ENCODE data around the gene DHRSX. TPM values are rescaled to one million over a fixed set of nuclear protein-coding genes. Genes with fewer than 3 reads are reported as not detected.
"Not testable (repeated sequence)": the region's sequence is repeated elsewhere in the genome, so short reads cannot be mapped to it uniquely, and the experiment has no call there.

Gene DHRSX
- total RNA-seq, 1 donor from 2014 or later, result 23.2 TPM

- FAIRE-seq, result no peak
- no peak for DNase-seq (ENCODE audit: low spot score in 2 of 2)
These were observed 93.8 kb downstream of the DHRSX start for GRCh38 chrX:2406891-2407518.

DNA sequence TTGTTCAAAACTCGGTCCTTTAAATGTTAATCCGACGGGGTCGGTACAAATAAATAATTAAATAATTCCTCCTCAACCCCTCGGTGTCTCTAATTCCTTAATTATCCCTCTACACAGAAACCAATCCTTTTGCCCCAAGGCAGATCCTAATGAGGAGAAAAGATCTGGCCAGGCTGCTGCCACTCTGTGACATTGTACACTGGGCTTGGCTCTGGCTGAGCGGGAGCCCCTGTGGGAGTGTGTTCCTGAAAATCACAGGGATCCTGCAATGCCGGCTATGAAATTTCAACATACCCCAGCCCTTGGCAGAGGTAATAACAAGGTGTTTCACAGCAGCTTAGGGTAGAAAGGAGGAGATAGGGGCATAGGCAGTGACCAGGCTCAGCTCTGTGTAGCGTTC is 96.0 kb downstream of the DHRSX start:
- FAIRE-seq (no peak), DNase-seq (ENCODE audit: low spot score in 2 of 2) (no peak)

- DNase-seq (ENCODE audit: low spot score in 2 of 2), result no peak
- no peak for FAIRE-seq
These were observed 98.5 kb downstream of the DHRSX start for GRCh38 chrX:2402361-2402690.

GRCh38 chrX:2401590-2402360 is 99.0 kb downstream of the DHRSX start:
- FAIRE-seq (no peak), DNase-seq (ENCODE audit: low spot score in 2 of 2) (peak in 1 of 2 donors; percentile 34)

DNA sequence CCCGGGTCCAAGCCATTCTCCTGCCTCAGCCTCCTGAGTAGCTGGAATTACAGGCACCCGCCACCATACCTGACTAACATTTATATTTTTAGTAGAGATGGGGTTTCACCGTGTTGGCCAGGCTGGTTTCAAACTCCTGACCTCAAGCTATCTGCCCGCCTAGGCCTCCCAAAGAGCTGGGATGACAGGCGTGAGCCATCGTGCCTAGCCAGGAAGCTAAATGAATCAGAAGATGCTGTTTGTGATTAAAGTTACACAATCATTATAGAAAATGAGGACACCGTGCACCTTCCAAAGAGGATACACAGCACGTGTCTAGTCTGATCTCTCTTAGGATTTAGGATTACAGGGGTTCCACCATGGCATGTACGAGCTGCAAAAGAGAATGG is 99.6 kb downstream of the DHRSX start:
- FAIRE-seq, result no peak
- no peak for DNase-seq (ENCODE audit: low spot score in 2 of 2)

DNA sequence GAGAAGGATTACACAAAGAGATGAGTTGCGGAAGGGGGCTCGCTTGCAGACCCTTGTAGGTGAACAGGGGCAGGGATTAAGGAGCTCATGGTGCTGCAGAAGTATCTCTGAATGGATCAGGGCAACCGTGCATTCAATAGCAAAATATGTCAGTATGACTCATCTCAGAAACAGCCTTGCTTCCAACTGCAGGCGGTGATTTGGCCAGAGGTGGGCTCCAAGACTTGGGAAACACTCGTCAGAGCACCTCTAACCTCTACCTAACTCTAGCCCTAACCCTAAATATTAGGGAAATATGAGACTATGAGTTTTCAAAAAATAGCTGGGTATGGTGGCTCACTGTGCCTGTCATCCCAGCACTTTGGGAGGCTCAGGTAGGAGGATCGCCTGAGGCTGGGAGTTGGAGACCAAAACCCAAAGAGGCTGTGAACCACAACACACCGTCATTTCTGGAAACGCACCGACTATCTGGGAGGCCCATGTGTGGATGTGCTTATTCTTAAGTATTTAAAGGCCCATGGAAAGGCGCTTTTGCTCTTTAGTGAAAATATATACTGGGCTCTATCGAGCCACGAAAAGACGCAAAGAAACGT is 102.6 kb downstream of the DHRSX start:
- no peak for FAIRE-seq
- DNase-seq (ENCODE audit: low spot score in 2 of 2), result no peak

GRCh38 chrX:2397229-2398063 is 103.3 kb downstream of the DHRSX start:
- FAIRE-seq (no peak), DNase-seq (ENCODE audit: low spot score in 2 of 2) (no peak)

DNA sequence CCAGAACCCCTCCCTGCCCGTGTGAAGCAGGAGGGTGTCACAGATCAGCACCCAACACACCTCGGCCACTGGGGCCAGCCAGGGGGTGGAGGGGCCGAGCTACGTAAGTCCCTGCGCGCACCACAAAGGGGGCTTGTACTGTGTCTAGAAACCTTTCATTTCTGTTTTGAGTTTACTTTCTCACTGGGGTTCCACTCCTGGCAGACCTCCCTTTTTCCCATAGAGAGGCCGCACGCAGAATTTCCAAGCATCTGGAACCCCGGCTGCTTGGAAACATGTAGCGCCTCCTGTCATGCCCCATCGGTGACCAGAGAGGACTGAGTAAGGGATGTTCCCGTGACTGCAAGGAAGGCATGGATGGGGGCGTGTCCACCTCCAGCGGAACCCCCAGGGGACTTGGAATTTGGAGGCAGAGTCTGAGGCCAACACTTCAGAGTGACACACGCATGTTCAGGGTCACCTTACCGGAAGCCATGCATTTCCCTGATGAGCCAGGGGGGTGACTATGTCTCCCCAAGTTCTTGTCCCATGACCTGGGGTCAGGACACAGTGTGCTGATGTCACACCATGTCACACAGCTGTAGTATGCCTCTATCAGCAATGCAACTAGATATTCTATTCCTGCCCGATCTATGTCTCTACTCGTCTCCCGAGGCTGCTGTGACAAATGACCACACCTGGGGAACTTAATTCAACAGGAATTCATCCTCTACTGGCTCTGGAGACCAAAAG is 105.3 kb downstream of the DHRSX start:
- FAIRE-seq (no peak), DNase-seq (ENCODE audit: low spot score in 2 of 2) (no peak)

- FAIRE-seq, result no peak
These were observed 108.7 kb downstream of the DHRSX start for GRCh38 chrX:2391869-2392606.

GRCh38 chrX:2390754-2391153 is 110.0 kb downstream of the DHRSX start:
- DNase-seq (ENCODE audit: low spot score in 2 of 2) (no peak), FAIRE-seq (no peak)

More at GRCh38 chrX:2391869-2392606, 108.7 kb downstream of the DHRSX start:
- DNase-seq (ENCODE audit: low spot score in 2 of 2), result no peak

DNA sequence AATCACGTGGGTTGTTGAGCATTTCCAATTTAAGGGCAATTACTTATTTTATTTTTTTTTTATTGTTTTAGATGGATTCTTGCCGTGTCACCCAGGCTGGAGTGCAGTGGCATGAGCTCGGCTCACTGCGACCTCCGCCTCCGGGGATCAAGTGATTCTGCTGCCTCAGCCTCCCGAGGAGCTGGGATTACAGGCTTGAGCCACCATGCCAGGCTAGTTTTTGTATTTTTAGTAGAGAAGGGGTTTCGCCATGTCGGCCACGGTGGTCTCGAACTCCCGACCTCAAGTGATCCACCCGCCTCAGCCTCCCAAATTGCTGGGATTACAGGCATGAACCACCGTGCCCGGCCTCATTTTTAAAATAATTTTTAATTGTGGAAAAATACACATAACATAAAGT is 111.0 kb downstream of the DHRSX start:
- not testable (repeated sequence) for DNase-seq (ENCODE audit: low spot score in 2 of 2); FAIRE-seq

DNA sequence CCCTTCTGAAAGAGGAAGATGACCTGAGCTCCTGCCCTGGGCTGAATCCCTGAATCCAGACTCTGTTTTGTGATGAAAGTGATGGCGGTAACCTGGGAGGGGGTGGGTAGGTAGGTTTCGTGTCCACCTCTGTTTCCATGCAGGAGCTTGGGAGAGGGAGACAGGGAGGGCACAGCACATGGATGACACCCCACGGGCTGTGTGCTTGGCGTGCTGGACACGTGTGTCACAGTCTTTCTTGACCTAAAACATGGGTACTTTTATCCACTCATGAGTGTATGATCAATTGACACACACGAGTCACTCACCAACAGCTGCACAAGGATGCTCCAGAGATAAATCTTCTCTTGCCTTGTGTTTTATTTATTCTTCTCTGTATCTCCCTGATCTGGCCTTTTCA is 111.5 kb downstream of the DHRSX start:
- no peak for DNase-seq (ENCODE audit: low spot score in 2 of 2)
- FAIRE-seq, result no peak

DNA sequence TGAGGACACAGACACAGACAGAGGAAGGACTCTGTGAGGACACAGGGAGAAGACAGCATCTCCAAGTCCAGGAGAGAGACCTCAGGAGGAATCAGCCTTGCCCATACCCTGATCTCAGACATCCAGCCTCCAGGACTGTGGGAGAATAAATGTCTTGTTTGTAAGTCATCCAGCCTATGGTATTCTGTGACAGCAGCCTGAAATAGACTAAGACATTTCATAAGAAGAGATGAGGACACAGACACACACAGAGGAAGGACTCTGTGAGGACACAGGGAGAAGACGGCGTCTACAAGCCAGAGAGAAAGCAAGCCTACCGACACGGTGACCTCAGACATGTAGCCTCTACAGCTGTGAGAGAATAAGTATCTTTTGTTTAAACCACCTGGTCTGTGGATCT is 112.1 kb downstream of the DHRSX start:
- no peak for FAIRE-seq

DNA sequence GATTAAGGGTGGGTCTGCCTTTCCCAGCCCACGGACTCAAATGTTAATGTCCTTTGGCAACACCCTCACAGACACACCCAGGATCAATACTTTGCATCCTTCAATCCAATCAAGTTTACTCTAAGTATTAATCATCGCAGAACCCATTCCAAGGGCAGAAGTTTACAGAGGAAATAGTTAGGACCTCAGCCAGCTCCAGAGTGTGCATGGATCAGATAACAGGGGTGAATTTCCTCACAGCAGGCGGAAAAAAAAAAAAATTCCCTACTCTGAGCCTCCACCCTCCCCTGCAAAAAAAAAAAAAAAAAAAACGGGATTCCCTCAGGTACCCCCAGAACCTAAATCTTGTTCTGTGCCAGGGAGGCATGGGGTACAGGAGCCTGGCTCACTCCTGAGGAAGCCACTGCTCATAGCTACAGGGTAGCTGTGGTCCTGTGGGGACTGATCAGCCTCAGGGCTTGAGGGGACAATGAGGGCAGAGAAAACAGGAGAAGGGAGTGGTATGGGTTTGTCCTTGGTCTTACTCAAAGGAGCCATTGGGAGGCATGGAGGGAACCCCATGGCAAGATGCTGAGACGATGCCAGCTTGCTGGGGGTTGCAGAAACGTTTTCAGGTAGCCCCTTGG is 113.0 kb downstream of the DHRSX start:
- FAIRE-seq, result no peak
- DNase-seq (ENCODE audit: low spot score in 2 of 2), result no peak

More for the DNA sequence above, 112.1 kb downstream of the DHRSX start:
- no peak for DNase-seq (ENCODE audit: low spot score in 2 of 2)

- no peak for FAIRE-seq
- no peak for DNase-seq (ENCODE audit: low spot score in 2 of 2)
These were observed 115.6 kb downstream of the DHRSX start for GRCh38 chrX:2385224-2385623.

GRCh38 chrX:2384486-2384885 is 116.3 kb downstream of the DHRSX start:
- DNase-seq (ENCODE audit: low spot score in 2 of 2), result no peak
- FAIRE-seq, result no peak

DNA sequence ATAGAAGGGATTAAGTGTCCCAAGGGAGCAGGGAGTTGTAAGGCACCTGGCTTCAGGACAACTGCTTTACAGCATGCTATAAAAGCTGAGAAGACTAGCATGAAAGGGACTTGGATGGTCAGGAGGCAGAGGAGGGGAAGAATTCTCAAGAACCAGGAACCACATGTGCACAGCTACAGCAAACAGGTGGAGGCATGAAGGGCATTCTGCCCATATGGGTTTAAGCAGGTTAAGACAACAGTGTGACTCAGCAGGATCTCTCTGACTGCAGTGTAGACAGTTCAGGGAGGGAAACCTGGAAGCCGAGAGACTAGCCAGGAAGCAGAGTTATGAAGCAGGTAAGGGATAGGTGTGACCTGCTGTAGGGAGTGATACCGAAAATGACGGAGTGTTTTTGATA is 117.0 kb downstream of the DHRSX start:
- DNase-seq (ENCODE audit: low spot score in 2 of 2) (no peak), FAIRE-seq (no peak)

GRCh38 chrX:2383144-2383543 is 117.6 kb downstream of the DHRSX start:
- no peak for DNase-seq (ENCODE audit: low spot score in 2 of 2)
- no peak for FAIRE-seq

DNA sequence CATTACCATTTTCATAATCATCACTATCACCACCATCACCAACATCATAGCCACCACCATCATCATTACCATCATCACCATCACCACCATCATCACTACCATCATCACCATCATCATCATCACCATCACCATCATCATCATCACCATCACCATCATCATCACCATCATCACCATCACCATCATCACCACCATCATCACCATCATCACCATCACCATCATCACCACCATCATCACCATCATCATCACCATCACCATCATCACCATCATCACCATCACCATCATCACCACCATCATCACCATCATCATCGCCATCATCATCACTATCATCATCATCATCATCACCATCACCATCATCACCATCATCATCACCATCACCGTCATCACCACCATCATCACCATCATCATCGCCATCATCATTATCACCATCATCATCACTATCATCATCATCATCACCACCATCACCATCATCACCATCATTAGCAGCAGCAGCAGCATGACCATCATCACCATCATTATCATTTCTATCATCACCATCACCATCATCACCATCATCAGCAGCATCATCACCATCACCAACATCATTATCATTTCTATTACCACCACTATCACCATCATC is 118.2 kb downstream of the DHRSX start:
- DNase-seq (ENCODE audit: low spot score in 2 of 2); FAIRE-seq: not testable (repeated sequence)

Measured in frontal cortex (tissue), 4 donors.